ENCODE results near the gene TRMT112. TPM values are rescaled to one million over a fixed set of nuclear protein-coding genes. Genes with fewer than 3 reads are reported as not detected.

Gene TRMT112
- total RNA-seq, 1 experiment from 2014 or later = 328 TPM

DNA sequence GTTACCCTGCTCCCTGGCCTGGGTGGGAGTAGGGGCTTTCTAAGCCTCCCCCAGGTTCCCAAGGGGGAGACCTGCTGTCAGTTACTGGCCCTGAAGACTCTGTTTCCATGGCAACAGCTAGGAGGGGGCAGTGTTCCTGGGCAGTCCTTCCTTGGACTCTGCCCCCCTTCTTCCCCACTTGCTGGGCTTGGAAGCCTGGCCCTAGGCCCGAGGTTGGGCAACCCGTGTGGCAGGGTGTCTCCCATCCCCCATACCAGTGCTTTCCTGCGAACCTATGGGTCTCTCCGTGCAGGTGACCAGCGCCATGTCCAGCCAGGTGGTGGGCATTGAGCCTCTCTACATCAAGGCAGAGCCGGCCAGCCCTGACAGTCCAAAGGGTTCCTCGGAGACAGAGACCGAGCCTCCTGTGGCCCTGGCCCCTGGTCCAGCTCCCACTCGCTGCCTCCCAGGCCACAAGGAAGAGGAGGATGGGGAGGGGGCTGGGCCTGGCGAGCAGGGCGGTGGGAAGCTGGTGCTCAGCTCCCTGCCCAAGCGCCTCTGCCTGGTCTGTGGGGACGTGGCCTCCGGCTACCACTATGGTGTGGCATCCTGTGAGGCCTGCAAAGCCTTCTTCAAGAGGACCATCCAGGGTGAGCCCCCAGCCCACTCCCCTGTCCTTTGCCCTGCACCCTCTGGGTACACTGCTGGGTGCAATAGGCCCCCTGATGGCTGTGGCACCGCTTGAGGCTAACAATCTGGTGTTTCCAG, 10.3 kb downstream of the TRMT112 start:
- no peaks in the 10 kb centered on the region for H3K27me3 ChIP-seq (ENCODE audit: insufficient read depth, low read length)
- no peak for ATAC-seq
- no peak for TF ChIP-seq TCF7L2 (IDR thresholded peaks at IDR 0.05; ENCODE audit: borderline replicate concordance, extremely low read depth, insufficient read depth, insufficient read length)
- TF ChIP-seq EGR1 (IDR thresholded peaks at IDR 0.05; ENCODE audit: low read depth) = no peak
- TF ChIP-seq, protein P1, sequence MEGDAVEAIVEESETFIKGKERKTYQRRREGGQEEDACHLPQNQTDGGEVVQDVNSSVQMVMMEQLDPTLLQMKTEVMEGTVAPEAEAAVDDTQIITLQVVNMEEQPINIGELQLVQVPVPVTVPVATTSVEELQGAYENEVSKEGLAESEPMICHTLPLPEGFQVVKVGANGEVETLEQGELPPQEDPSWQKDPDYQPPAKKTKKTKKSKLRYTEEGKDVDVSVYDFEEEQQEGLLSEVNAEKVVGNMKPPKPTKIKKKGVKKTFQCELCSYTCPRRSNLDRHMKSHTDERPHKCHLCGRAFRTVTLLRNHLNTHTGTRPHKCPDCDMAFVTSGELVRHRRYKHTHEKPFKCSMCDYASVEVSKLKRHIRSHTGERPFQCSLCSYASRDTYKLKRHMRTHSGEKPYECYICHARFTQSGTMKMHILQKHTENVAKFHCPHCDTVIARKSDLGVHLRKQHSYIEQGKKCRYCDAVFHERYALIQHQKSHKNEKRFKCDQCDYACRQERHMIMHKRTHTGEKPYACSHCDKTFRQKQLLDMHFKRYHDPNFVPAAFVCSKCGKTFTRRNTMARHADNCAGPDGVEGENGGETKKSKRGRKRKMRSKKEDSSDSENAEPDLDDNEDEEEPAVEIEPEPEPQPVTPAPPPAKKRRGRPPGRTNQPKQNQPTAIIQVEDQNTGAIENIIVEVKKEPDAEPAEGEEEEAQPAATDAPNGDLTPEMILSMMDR (IDR thresholded peaks at IDR 0.05 in 2 of 3, conservative IDR thresholded peaks at IDR 0.05 in 1 of 3; ENCODE audit: borderline replicate concordance in 1 of 3, insufficient read depth in 1 of 3, low read depth in 2 of 3, low read length in 2 of 3) = no peak
- TF ChIP-seq, protein P2, sequence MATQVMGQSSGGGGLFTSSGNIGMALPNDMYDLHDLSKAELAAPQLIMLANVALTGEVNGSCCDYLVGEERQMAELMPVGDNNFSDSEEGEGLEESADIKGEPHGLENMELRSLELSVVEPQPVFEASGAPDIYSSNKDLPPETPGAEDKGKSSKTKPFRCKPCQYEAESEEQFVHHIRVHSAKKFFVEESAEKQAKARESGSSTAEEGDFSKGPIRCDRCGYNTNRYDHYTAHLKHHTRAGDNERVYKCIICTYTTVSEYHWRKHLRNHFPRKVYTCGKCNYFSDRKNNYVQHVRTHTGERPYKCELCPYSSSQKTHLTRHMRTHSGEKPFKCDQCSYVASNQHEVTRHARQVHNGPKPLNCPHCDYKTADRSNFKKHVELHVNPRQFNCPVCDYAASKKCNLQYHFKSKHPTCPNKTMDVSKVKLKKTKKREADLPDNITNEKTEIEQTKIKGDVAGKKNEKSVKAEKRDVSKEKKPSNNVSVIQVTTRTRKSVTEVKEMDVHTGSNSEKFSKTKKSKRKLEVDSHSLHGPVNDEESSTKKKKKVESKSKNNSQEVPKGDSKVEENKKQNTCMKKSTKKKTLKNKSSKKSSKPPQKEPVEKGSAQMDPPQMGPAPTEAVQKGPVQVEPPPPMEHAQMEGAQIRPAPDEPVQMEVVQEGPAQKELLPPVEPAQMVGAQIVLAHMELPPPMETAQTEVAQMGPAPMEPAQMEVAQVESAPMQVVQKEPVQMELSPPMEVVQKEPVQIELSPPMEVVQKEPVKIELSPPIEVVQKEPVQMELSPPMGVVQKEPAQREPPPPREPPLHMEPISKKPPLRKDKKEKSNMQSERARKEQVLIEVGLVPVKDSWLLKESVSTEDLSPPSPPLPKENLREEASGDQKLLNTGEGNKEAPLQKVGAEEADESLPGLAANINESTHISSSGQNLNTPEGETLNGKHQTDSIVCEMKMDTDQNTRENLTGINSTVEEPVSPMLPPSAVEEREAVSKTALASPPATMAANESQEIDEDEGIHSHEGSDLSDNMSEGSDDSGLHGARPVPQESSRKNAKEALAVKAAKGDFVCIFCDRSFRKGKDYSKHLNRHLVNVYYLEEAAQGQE (IDR thresholded peaks at IDR 0.05; ENCODE audit: low read depth) = no peak
- no peak for TF ChIP-seq EZH2phosphoT487 (IDR thresholded peaks at IDR 0.05; ENCODE audit: borderline replicate concordance)
- TF ChIP-seq SP1 (IDR thresholded peaks at IDR 0.05; ENCODE audit: low read depth) = no peak
- TF ChIP-seq SRF (IDR thresholded peaks at IDR 0.05; ENCODE audit: low read depth) = no peak
- no peak for TF ChIP-seq YY1 (IDR thresholded peaks at IDR 0.05; ENCODE audit: extremely low read depth, insufficient replicate concordance, low read depth, low read length)
- TF ChIP-seq RAD21 (IDR thresholded peaks at IDR 0.05; ENCODE audit: low read depth) = no peak
- no peak for TF ChIP-seq CBX3 (IDR thresholded peaks at IDR 0.05; ENCODE audit: low read depth)
- TF ChIP-seq, protein P3, sequence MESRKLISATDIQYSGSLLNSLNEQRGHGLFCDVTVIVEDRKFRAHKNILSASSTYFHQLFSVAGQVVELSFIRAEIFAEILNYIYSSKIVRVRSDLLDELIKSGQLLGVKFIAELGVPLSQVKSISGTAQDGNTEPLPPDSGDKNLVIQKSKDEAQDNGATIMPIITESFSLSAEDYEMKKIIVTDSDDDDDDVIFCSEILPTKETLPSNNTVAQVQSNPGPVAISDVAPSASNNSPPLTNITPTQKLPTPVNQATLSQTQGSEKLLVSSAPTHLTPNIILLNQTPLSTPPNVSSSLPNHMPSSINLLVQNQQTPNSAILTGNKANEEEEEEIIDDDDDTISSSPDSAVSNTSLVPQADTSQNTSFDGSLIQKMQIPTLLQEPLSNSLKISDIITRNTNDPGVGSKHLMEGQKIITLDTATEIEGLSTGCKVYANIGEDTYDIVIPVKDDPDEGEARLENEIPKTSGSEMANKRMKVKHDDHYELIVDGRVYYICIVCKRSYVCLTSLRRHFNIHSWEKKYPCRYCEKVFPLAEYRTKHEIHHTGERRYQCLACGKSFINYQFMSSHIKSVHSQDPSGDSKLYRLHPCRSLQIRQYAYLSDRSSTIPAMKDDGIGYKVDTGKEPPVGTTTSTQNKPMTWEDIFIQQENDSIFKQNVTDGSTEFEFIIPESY (IDR thresholded peaks at IDR 0.05; ENCODE audit: extremely low read depth, insufficient replicate concordance, low read length) = no peak
- no peak for TF ChIP-seq ZNF274 (IDR thresholded peaks at IDR 0.05; ENCODE audit: low read depth, low read length)
- no peak for TF ChIP-seq CEBPB (IDR thresholded peaks at IDR 0.05; ENCODE audit: low read depth)
- TF ChIP-seq POLR2AphosphoS5 (IDR thresholded peaks at IDR 0.05; ENCODE audit: low read depth, low read length) = no peak
- peak overlapping the region; percentile 67 to 81 for H3K4me3 ChIP-seq (replicated peaks in 1 of 2; ENCODE audit: low read depth in 1 of 2, low read length in 2 of 2)
- H2AFZ ChIP-seq (ENCODE audit: low read depth, low read length, poor library complexity, severe bottlenecking) = no peak overlapping the region
- intact Hi-C loops (cut with micrococcal nuclease) = loop anchor here (5.0 kb wide), 1 partner anchor 35 kb away; the partner anchor contains the start of gene CCDC88B
- ChIA-PET CTCF (interaction anchor here (0.6 to 1.6 kb wide), 3 partner anchors 11 to 25 kb away, joined by 3 to 5 read pairs (median 3); partner anchors contain the start of genes PRDX5 and TRMT112), POLR2A (interaction anchor here (0.7 to 5.5 kb wide), 3 partner anchors 11 to 66 kb away, joined by 3 to 30 read pairs (median 4); partner anchors contain the start of genes PRDX5 and TRMT112), RAD21 (ENCODE audit: low non-redundant PET in 1 of 2, low total read pairs in 2 of 2, uncharacterized antibody in 2 of 2, unreplicated experiment in 2 of 2) (interaction anchor here in 1 of 2 experiments (0.9 kb wide), 1 partner anchor 48 kb away, joined by 4 read pairs; no protein-coding TSS in a partner anchor)
- H3K27ac ChIP-seq (ENCODE audit: low read depth, low read length) = peak overlapping the region; percentile 96
- H3K4me1 ChIP-seq (ENCODE audit: control insufficient read depth in 1 of 2, insufficient read depth in 2 of 2, low read length in 2 of 2) = peaks cover 12 to 37% of the 10 kb centered on the region in 2 experiments; a peak in 3 of 4 replicates
- peaks cover 37% of the 10 kb centered on the region for H3K79me2 ChIP-seq (ENCODE audit: insufficient read depth, low read length)
- H3K9ac ChIP-seq (ENCODE audit: low read length) = peak overlapping the region; percentile 92
- no peaks in the 10 kb centered on the region for H4K20me1 ChIP-seq (ENCODE audit: insufficient read depth)
- DNase-seq (ENCODE audit: low read depth, low spot score) = no peak
- BruUV-seq (replicated peaks) = no TSS peak
- H3K36me3 ChIP-seq (ENCODE audit: control insufficient read depth in 1 of 2, insufficient read depth in 2 of 2, low read length in 2 of 2) = peaks cover 0 to 8% of the 10 kb centered on the region in 2 experiments; a peak in 1 of 4 replicates
- no peaks in the 10 kb centered on the region for H3K9me2 ChIP-seq (ENCODE audit: insufficient read depth)
- peak overlapping the region; percentile 98 for H3K4me2 ChIP-seq (ENCODE audit: low read length)
- no peaks in the 10 kb centered on the region for H3K9me3 ChIP-seq (ENCODE audit: control insufficient read depth in 1 of 2, insufficient read depth in 1 of 2, low read depth in 1 of 2, low read length in 2 of 2)

Measured in HCT116 (cell line).